Astrocyte of the spinal cord (primary cell): ENCODE data around the gene STUB1.

ENCODE experiments used
- DNase-seq: peaks from one replicate; pipeline ENCODE4 v3.0.0; 2011; ENCODE audit warnings: low read depth, low spot score
- H3K4me3 ChIP-seq: 2 replicates; pipeline ENCODE4 v1.5.1; 2011; ENCODE audit warnings: low read depth, mild to moderate bottlenecking, low read length, moderate library complexity
- in situ Hi-C: cut with HindIII; loops from 2 replicates; pipeline ENCODE4 v1.10.0; 2017; ENCODE audit warnings: low sequenced_read_pairs
- TF ChIP-seq, protein P1 (sequence below): IDR thresholded peaks from 2 replicates; pipeline ENCODE4 v1.5.1; 2012; ENCODE audit warnings: low read depth, mild to moderate bottlenecking, low read length, inconsistent platforms

STUB1 gene

DNA sequence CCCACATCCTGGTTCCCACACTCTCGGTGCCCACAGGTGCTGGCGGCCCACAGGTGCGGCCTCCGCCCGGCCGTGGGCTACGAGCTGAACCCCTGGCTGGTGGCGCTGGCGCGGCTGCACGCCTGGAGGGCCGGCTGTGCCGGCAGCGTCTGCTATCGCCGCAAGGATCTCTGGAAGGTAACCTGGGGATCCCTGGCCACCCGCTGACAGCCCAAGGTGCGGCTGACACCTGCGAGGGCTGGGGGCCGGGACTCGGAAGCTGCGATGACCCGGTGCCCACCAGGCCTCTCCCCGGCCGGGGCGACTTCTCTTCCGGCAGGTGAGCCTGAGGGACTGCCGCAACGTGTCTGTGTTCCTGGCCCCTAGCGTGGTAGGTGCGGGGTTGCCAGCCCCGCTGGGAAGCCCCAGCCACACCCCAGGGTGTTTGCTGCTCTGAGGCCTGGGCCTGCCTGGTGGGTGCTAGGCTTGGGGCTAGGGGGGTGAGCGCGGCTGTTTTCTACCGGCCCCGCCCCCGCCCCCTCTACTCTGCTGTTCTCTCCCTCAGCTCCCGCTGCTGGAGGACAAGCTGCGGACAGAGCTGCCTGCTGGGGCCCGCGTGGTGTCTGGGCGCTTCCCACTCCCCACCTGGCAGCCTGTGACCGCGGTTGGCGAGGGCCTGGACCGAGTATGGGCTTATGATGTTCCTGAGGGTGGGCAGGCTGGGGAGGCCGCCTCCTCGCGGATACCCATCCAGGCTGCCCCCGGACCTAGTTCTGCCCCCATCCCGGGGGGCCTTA lies 41.7 kb downstream of the STUB1 start:
- peak overlapping the region; percentile 65 for H3K4me3 ChIP-seq
- in situ Hi-C loops = no loop called here
- DNase-seq = no peak
- TF ChIP-seq, protein P1, sequence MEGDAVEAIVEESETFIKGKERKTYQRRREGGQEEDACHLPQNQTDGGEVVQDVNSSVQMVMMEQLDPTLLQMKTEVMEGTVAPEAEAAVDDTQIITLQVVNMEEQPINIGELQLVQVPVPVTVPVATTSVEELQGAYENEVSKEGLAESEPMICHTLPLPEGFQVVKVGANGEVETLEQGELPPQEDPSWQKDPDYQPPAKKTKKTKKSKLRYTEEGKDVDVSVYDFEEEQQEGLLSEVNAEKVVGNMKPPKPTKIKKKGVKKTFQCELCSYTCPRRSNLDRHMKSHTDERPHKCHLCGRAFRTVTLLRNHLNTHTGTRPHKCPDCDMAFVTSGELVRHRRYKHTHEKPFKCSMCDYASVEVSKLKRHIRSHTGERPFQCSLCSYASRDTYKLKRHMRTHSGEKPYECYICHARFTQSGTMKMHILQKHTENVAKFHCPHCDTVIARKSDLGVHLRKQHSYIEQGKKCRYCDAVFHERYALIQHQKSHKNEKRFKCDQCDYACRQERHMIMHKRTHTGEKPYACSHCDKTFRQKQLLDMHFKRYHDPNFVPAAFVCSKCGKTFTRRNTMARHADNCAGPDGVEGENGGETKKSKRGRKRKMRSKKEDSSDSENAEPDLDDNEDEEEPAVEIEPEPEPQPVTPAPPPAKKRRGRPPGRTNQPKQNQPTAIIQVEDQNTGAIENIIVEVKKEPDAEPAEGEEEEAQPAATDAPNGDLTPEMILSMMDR = no peak

DNA sequence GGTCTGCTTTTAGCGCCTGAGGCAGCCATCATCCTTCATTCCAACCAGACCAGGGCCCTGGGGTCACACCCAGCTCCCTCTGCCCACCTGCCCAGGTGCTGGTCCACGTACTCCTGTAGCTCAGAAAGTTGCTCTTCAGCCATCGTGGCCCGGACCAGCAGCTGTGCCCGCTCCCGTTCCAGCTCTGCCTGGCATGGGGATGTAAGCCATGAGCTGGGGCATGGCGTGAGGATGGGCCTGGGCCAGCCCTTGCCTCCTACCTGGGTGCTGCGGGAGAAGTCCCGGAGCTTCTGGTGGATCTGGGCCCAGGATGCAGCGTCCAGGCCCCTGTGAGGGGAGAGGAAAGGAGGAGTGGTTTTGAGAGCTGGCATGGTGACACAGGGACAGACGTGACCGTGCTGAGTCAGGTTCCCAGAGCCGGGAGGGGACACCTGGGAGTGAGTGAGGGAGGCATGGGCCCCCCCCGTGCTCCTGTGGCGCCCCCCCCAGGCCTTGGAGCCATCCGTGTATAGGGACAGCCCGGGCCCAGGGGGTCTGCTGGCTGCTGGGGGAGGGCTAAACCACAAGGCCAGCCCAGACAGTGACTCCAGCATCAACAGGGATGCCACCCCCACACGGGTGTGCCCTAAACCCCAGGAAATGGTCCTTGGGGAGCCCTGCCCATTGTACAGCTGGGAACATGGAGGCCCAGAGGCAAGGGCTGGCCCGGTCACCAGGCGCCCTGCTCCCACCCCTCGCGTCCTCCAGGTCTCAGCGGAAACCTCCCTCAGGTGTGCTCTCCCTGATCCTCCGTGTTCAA lies 42.8 kb downstream of the STUB1 start:
- DNase-seq = no peak
- TF ChIP-seq, protein P1 = no peak
- H3K4me3 ChIP-seq = no peak overlapping the region
- in situ Hi-C loops = no loop called here

DNA sequence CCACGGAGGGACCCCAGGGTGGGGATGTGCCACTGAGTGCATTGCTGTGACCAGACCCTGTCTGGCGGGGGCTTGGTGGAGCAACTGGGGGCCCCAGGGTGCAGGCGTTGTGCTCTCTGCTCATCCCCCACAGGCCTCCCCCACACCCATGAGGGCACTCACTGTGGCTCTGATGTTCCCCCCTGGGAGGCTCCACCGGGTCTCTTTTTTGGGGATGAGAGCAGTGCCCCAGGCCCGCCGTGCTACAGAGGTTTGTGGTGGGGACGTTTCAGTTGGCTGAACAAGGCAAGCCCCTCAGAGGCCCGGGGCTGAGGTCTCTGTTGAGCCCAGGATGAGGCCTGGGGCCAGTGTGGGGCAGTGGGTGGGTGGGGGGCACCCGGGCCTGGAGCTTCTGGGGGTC lies 43.5 kb downstream of the STUB1 start:
- in situ Hi-C loops = no loop called here
- H3K4me3 ChIP-seq = no peak overlapping the region
- DNase-seq = no peak
- TF ChIP-seq, protein P1 = no peak

DNA sequence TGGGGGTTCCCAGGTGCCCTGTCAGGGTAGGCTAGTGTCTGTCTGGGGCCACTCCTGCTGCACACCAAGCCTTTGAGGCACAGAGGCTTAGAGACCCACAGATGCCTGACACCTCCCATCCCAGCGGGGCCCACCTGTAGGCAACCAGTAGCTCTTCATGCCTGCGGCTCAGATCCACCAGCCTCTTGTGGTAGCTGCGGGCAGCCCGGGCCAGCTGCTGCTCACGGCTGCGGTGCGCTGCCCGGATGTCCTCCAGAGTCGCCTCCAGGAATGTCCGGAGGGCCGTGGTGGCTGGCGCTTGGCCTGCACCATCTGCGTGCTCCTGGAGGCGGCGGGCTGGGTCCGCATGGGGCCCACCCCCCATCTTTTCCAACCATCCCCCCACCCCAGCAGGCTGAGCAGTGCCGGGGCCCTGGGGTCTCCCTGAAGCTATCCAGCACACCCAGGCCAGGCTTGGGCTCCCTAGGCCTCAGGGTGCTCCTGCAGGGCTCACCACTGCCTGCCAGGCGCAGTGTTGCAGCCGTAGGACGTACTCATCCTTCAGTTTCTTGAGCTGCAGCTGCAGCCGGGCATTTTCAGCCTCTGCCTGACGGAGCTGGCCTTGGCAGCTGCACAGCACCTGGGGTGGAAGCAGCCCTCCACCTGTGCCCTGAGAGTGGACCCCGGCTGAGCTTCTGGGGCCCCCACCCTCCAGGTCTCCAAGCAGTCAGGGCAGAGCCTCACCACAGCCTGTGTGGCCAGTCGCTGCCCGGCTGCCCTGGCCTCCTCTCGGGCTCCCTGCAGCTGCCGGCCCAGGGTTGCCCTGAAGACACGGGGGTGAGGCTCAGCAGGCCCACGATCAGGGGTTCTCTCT lies 44.2 kb downstream of the STUB1 start:
- TF ChIP-seq, protein P1 = no peak
- no peak overlapping the region for H3K4me3 ChIP-seq
- DNase-seq = no peak
- in situ Hi-C loops = no loop called here

DNA sequence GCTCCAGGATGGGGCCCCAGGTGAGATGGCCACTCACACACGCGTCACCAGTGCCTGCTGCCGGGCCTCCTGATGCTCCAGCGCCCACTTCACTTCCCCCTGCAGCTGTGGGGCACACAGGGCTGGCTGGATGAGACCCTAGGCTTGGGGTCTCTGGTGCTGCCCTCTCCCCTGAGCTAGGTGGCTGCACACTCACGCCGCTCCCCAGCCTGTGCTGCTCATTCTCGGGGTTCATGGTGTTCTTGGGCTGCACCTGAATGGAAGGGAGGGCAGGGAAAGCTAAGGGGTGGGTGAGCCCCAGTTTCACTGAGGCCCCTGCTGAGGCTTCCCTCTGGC lies 44.8 kb downstream of the STUB1 start:
- H3K4me3 ChIP-seq = no peak overlapping the region
- in situ Hi-C loops = no loop called here
- DNase-seq = no peak
- TF ChIP-seq, protein P1 = no peak

DNA sequence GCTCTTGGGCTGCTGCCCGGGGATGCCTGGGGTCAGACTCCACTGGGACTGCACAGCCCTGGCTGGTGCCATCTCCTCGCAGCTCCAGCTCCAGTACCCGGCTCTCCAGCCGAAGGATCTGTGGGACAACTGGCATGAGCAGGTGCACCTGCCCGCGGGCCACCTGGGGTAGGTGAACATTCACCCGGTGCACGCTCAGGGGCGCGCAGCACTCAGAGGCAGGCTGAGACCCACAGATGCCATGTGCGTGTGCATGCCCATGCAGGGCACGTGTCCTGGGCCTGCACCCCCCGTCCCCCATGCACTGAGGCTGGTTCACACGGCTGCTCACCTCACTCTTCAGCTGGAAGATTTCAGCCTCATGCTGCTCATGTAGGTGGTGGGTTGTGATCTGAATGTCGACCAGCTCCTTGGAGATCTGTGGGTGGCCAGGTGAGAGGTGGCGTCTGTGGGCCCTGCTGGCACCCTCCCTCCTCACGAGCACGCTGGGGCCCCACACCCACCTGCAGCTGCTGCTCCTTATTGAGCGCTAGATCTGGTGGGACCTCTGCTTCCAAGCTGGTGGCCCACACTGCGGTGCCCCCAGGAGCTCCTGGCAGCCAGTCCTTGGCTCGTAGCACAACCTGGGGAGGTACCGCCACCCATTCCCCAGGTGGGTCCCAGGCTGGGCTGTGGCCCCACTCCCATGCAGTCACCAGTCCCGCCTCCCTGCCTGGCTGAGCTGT lies 45.4 kb downstream of the STUB1 start:
- no peak for DNase-seq
- in situ Hi-C loops = no loop called here
- TF ChIP-seq, protein P1 = no peak
- H3K4me3 ChIP-seq = no peak overlapping the region
